Brain microvascular endothelial cell (primary cell): ENCODE measurements around the gene KCNMA1.

Source experiments
- DNase-seq: peaks from one replicate; pipeline ENCODE4 v3.0.0-alpha.2; 2020
- H3K27ac ChIP-seq: fragments of 250-450 bp; sonication (Bioruptor Pico); 2 replicates; pipeline ENCODE4 v1.5.1; 2020; ENCODE audit warnings: mild to moderate bottlenecking, moderate library complexity
- H3K27me3 ChIP-seq: fragments of 250-450 bp; sonication (Bioruptor Pico); replicated peaks from 2 replicates; pipeline ENCODE4 v1.5.1; 2020; ENCODE audit warnings: mild to moderate bottlenecking
- H3K36me3 ChIP-seq: fragments of 250-450 bp; sonication (Bioruptor Pico); replicated peaks from 2 replicates; pipeline ENCODE4 v1.5.1; 2020; ENCODE audit warnings: mild to moderate bottlenecking
- H3K4me3 ChIP-seq: 2 replicates; pipeline ENCODE4 v1.5.1; 2011; ENCODE audit warnings: low read depth, mild to moderate bottlenecking, control low read depth, low read length, moderate library complexity
- in situ Hi-C: cut with HindIII; loops from 2 replicates; pipeline ENCODE4 v1.10.0; 2017; ENCODE audit warnings: low sequenced_read_pairs, low pct_ligation_motif_present
- TF ChIP-seq, protein P1 (sequence below): IDR thresholded peaks from 2 replicates; pipeline ENCODE4 v1.5.1; 2011; ENCODE audit warnings: low read depth, mild to moderate bottlenecking, moderate library complexity, low read length, control low read depth, inconsistent platforms; ENCODE audit errors: missing control alignments

The KCNMA1 gene

GRCh38 chr10:77532068-77532467 is 105.5 kb downstream of the KCNMA1 start:
- Histone ChIP-seq H3K4me3 (no peak overlapping the region), H3K36me3 (no peaks in the 10 kb centered on the region), H3K27ac (peak overlapping the region; percentile 98), H3K27me3 (no peaks in the 10 kb centered on the region)
- peak; percentile 90 for DNase-seq
- TF ChIP-seq, protein P1, sequence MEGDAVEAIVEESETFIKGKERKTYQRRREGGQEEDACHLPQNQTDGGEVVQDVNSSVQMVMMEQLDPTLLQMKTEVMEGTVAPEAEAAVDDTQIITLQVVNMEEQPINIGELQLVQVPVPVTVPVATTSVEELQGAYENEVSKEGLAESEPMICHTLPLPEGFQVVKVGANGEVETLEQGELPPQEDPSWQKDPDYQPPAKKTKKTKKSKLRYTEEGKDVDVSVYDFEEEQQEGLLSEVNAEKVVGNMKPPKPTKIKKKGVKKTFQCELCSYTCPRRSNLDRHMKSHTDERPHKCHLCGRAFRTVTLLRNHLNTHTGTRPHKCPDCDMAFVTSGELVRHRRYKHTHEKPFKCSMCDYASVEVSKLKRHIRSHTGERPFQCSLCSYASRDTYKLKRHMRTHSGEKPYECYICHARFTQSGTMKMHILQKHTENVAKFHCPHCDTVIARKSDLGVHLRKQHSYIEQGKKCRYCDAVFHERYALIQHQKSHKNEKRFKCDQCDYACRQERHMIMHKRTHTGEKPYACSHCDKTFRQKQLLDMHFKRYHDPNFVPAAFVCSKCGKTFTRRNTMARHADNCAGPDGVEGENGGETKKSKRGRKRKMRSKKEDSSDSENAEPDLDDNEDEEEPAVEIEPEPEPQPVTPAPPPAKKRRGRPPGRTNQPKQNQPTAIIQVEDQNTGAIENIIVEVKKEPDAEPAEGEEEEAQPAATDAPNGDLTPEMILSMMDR, result no peak
- in situ Hi-C loops, result no loop called here

DNA sequence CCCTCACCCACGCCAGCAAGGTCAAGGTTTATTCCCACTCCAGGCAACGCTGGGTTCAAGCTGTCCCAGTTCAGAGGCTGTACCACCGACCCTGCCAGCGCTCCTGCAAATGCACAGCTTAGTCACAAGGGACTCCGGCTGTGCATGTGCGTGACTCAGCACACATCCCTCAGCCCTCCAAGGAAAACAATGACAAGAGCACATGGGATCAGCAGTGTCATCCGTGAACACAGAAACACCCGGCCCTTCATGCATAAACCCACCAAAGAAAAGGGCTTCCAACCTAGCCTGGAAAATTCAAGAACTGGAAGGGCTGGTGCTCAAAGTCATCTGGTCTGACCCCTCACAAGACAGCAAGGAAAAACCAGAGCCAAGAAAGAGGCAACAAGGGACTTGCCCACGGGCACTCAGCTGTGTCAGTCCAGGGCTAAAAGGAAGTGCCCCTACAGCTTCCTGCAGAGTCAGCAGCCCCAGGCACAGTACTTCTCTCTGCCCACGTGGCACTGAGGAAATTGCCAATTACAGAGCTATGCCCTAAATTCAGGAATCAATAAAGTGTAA is 106.1 kb downstream of the KCNMA1 start:
- TF ChIP-seq, protein P1, result no peak
- no peaks in the 10 kb centered on the region for H3K27me3 ChIP-seq
- DNase-seq, result peak; percentile 91
- in situ Hi-C loops, result no loop called here
- H3K27ac ChIP-seq, result peak overlapping the region; percentile 98
- H3K4me3 ChIP-seq, result peak overlapping the region; percentile 31
- no peaks in the 10 kb centered on the region for H3K36me3 ChIP-seq

DNA sequence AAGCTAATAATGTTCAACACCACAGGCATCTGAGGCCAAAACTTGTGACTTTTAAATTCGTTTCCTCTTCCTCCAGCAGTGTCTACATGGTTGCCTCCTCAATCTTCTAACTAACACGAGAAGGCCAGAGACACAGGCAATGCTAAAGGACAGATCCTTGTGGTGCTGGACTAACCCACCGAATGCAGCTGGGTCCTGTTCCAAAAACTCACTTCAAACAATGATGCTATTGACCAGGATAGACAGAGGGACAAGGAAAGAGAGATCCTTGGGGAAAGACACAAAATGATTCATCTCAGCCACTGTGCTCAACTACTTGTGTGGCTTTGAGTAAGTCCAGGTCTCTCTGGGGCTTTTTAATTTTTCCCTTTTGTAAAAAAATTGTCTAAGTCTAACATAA is 107.6 kb downstream of the KCNMA1 start:
- TF ChIP-seq, protein P1, result no peak
- no peaks in the 10 kb centered on the region for H3K36me3 ChIP-seq
- no peaks in the 10 kb centered on the region for H3K27me3 ChIP-seq
- no peak overlapping the region for H3K4me3 ChIP-seq
- in situ Hi-C loops, result no loop called here
- no peak for DNase-seq
- H3K27ac ChIP-seq, result no peak overlapping the region

GRCh38 chr10:77529050-77529576 is 108.5 kb downstream of the KCNMA1 start:
- TF ChIP-seq, protein P1, result no peak
- Histone ChIP-seq H3K27ac (no peak overlapping the region), H3K4me3 (no peak overlapping the region), H3K27me3 (no peaks in the 10 kb centered on the region), H3K36me3 (no peaks in the 10 kb centered on the region)
- in situ Hi-C loops, result no loop called here
- no peak for DNase-seq

- H3K27ac ChIP-seq, result no peak overlapping the region
- H3K27me3 ChIP-seq, result no peaks in the 10 kb centered on the region
- DNase-seq, result no peak
- in situ Hi-C loops, result no loop called here
- H3K36me3 ChIP-seq, result no peaks in the 10 kb centered on the region
- no peak overlapping the region for H3K4me3 ChIP-seq
- TF ChIP-seq, protein P1, result no peak
Observed at GRCh38 chr10:77527839-77528238, 109.8 kb downstream of the KCNMA1 start.
